SK-N-SH treated with all-trans-retinoic acid at 6 μM for 48 hours (cell line): ENCODE data around the gene AHI1.

Experiments
- ATAC-seq: fragments of 200-7000 bp; cut with Tn5 transposase; 3 replicates; pipeline ENCODE4 v1.9.1; 2020; ENCODE audit warnings: mild to moderate bottlenecking, moderate library complexity
- ARNTL ChIP-seq: fragments of 450-650 bp; formaldehyde crosslinking; IDR thresholded peaks from 2 replicates; pipeline ENCODE4 v1.5.0; 2020; ENCODE audit warnings: low read depth, mild to moderate bottlenecking, moderate library complexity, borderline replicate concordance
- BACH2 ChIP-seq: fragments of 250-450 bp; sonication (Bioruptor Pico); IDR thresholded peaks from 2 replicates; pipeline ENCODE4 v1.9.0; 2021; ENCODE audit warnings: mild to moderate bottlenecking, borderline replicate concordance
- CREB5 ChIP-seq: fragments of 250-450 bp; sonication (Bioruptor Pico); IDR thresholded peaks from 2 replicates; pipeline ENCODE4 v1.5.1; 2020; ENCODE audit warnings: low read depth, mild to moderate bottlenecking, moderate library complexity
- ESRRG ChIP-seq: fragments of 250-450 bp; sonication (Bioruptor Pico); IDR thresholded peaks from 2 replicates; pipeline ENCODE4 v1.6.1; 2021; ENCODE audit warnings: mild to moderate bottlenecking
- GLIS3 ChIP-seq: fragments of 250-450 bp; sonication (Bioruptor Pico); IDR thresholded peaks from 2 replicates; pipeline ENCODE4 v1.5.0; 2020; ENCODE audit warnings: mild to moderate bottlenecking, moderate library complexity
- ISL1 ChIP-seq: fragments of 250-450 bp; sonication (Bioruptor Pico); IDR thresholded peaks from 2 replicates; pipeline ENCODE4 v2.1.2; 2022; ENCODE audit warnings: mild to moderate bottlenecking, moderate library complexity
- OSR1 ChIP-seq: fragments of 250-450 bp; sonication (Bioruptor Pico); IDR thresholded peaks from 2 replicates; pipeline ENCODE4 v1.8.0; 2022; ENCODE audit warnings: moderate library complexity, mild to moderate bottlenecking, inconsistent platforms
- POU6F1 ChIP-seq: fragments of 250-450 bp; sonication (Bioruptor Pico); IDR thresholded peaks from 2 replicates; pipeline ENCODE4 v1.8.0; 2021; ENCODE audit warnings: low read depth, mild to moderate bottlenecking, moderate library complexity, borderline replicate concordance
- PPARA ChIP-seq: fragments of 250-450 bp; sonication (Bioruptor Pico); IDR thresholded peaks from 2 replicates; pipeline ENCODE4 v1.5.0; 2020; ENCODE audit warnings: mild to moderate bottlenecking, borderline replicate concordance
- RARB ChIP-seq: fragments of 250-450 bp; sonication (Bioruptor Pico); IDR thresholded peaks from 2 replicates; pipeline ENCODE4 v1.8.0; 2021; ENCODE audit warnings: mild to moderate bottlenecking, moderate library complexity
- SNAI2 ChIP-seq: fragments of 250-450 bp; sonication (Bioruptor Pico); IDR thresholded peaks from 2 replicates; pipeline ENCODE4 v1.5.0; 2020; ENCODE audit warnings: mild to moderate bottlenecking, moderate library complexity
- TCF4 ChIP-seq: fragments of 250-450 bp; sonication (Bioruptor Pico); IDR thresholded peaks from 2 replicates; pipeline ENCODE4 v1.8.0; 2021; ENCODE audit warnings: mild to moderate bottlenecking, moderate library complexity, borderline replicate concordance
- TOX ChIP-seq: fragments of 250-450 bp; sonication (Bioruptor Pico); IDR thresholded peaks from 2 replicates; pipeline ENCODE4 v1.8.0; 2021; ENCODE audit warnings: mild to moderate bottlenecking, moderate library complexity, borderline replicate concordance
- ZC3H10 ChIP-seq: fragments of 250-450 bp; sonication (Bioruptor Pico); IDR thresholded peaks from 2 replicates; pipeline ENCODE4 v1.5.1; 2021; ENCODE audit warnings: mild to moderate bottlenecking, moderate library complexity
- ZFP3 ChIP-seq: fragments of 250-450 bp; sonication (Bioruptor Pico); IDR thresholded peaks from 2 replicates; pipeline ENCODE4 v1.5.0; 2020; ENCODE audit warnings: mild to moderate bottlenecking, moderate library complexity
- ZFP30 ChIP-seq: fragments of 450-650 bp; formaldehyde crosslinking; IDR thresholded peaks from 2 replicates; pipeline ENCODE4 v1.5.0; 2022; ENCODE audit warnings: mild to moderate bottlenecking, moderate library complexity
- ZNF565 ChIP-seq: fragments of 450-650 bp; formaldehyde crosslinking; conservative IDR thresholded peaks from 2 replicates; pipeline ENCODE4 v1.5.0; 2020; ENCODE audit warnings: low read depth, mild to moderate bottlenecking, moderate library complexity
- ZNF70 ChIP-seq: fragments of 450-650 bp; formaldehyde crosslinking; IDR thresholded peaks from 2 replicates; pipeline ENCODE4 v1.5.0; 2020; ENCODE audit warnings: mild to moderate bottlenecking, moderate library complexity
- ZNF8 ChIP-seq: fragments of 450-650 bp; formaldehyde crosslinking; IDR thresholded peaks from 2 replicates; pipeline ENCODE4 v1.5.0; 2020; ENCODE audit warnings: mild to moderate bottlenecking, moderate library complexity
- TF ChIP-seq, protein P1 (sequence below): fragments of 250-450 bp; sonication (Bioruptor Pico); IDR thresholded peaks from 2 replicates; pipeline ENCODE4 v1.5.0; 2020; ENCODE audit warnings: mild to moderate bottlenecking, moderate library complexity
- TF ChIP-seq, protein P2 (sequence below): fragments of 250-450 bp; sonication (Bioruptor Pico); IDR thresholded peaks from 2 replicates; pipeline ENCODE4 v1.8.0; 2020; ENCODE audit warnings: mild to moderate bottlenecking, moderate library complexity, borderline replicate concordance

Gene AHI1

GRCh38 chr6:135499441-135500340, 2.2 kb upstream of the AHI1 start:
- TF ChIP-seq ISL1 (CRISPR knock-in tag) (no peak), CREB5 (no peak), ZNF8 (CRISPR knock-in tag) (no peak), OSR1 (CRISPR knock-in tag) (no peak), TCF4 (CRISPR knock-in tag) (no peak), SNAI2 (CRISPR knock-in tag) (no peak), TOX (no peak), ZFP30 (CRISPR knock-in tag) (no peak), ZNF70 (no peak), ZC3H10 (CRISPR knock-in tag) (no peak), ARNTL (CRISPR knock-in tag) (no peak), PPARA (CRISPR knock-in tag) (no peak), ESRRG (no peak), ZFP3 (CRISPR knock-in tag) (no peak), BACH2 (CRISPR knock-in tag) (no peak), RARB (CRISPR knock-in tag) (no peak)
- TF ChIP-seq, protein P1, sequence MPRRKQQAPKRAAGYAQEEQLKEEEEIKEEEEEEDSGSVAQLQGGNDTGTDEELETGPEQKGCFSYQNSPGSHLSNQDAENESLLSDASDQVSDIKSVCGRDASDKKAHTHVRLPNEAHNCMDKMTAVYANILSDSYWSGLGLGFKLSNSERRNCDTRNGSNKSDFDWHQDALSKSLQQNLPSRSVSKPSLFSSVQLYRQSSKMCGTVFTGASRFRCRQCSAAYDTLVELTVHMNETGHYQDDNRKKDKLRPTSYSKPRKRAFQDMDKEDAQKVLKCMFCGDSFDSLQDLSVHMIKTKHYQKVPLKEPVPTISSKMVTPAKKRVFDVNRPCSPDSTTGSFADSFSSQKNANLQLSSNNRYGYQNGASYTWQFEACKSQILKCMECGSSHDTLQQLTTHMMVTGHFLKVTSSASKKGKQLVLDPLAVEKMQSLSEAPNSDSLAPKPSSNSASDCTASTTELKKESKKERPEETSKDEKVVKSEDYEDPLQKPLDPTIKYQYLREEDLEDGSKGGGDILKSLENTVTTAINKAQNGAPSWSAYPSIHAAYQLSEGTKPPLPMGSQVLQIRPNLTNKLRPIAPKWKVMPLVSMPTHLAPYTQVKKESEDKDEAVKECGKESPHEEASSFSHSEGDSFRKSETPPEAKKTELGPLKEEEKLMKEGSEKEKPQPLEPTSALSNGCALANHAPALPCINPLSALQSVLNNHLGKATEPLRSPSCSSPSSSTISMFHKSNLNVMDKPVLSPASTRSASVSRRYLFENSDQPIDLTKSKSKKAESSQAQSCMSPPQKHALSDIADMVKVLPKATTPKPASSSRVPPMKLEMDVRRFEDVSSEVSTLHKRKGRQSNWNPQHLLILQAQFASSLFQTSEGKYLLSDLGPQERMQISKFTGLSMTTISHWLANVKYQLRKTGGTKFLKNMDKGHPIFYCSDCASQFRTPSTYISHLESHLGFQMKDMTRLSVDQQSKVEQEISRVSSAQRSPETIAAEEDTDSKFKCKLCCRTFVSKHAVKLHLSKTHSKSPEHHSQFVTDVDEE (CRISPR knock-in tag), result no peak

DNA sequence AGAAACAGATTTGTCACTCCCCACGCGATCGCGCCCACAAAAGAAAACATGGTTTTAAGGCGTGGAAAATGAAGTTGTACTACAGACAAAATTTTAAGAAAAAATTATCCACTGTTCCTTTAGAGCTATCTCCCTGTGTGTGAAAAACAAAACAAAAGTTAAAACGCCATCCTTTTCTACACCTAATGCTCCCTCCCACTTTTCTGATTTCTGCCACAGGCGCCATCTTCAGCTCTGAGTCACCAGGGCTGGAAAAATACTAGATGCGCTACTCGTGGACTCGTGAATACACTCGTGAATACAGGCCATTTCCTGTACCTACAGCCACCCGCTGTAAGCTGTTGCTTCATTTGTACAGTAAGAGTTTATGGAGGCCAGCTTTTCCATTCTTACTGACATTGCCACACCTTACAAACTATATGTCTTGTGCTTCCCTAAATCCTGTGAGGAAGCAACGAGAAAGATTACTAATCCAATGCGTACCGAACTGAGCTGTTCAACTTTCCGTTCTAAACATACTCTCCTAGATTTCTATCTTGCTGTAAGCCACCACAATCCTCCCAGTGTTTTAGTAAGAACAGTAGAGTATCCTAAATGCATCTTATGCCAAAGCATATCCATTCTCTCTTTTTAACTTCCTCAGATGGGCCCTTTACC, 773 bp upstream of the AHI1 start:
- peak; percentile 81 for ATAC-seq
- TF ChIP-seq ZFP3 (CRISPR knock-in tag), result no peak
- TF ChIP-seq, protein P2, sequence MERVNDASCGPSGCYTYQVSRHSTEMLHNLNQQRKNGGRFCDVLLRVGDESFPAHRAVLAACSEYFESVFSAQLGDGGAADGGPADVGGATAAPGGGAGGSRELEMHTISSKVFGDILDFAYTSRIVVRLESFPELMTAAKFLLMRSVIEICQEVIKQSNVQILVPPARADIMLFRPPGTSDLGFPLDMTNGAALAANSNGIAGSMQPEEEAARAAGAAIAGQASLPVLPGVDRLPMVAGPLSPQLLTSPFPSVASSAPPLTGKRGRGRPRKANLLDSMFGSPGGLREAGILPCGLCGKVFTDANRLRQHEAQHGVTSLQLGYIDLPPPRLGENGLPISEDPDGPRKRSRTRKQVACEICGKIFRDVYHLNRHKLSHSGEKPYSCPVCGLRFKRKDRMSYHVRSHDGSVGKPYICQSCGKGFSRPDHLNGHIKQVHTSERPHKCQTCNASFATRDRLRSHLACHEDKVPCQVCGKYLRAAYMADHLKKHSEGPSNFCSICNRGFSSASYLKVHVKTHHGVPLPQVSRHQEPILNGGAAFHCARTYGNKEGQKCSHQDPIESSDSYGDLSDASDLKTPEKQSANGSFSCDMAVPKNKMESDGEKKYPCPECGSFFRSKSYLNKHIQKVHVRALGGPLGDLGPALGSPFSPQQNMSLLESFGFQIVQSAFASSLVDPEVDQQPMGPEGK (CRISPR knock-in tag), result 0 out of 2 replicates have a peak, but pooled peaks have one; percentile 10

More at GRCh38 chr6:135499441-135500340, 2.2 kb upstream of the AHI1 start:
- no peak for ATAC-seq

GRCh38 chr6:135496800-135497411, 634 bp downstream of the AHI1 start:
- ATAC-seq, result no peak
- TF ChIP-seq, protein P2 (CRISPR knock-in tag), result no peak
- TF ChIP-seq ZFP30 (CRISPR knock-in tag) (no peak), GLIS3 (CRISPR knock-in tag) (no peak), ZNF565 (no peak), CREB5 (no peak), ISL1 (CRISPR knock-in tag) (no peak), ZC3H10 (CRISPR knock-in tag) (no peak), POU6F1 (CRISPR knock-in tag) (no peak), SNAI2 (CRISPR knock-in tag) (no peak), ZNF8 (CRISPR knock-in tag) (no peak), PPARA (CRISPR knock-in tag) (no peak), BACH2 (CRISPR knock-in tag) (no peak), OSR1 (CRISPR knock-in tag) (no peak)
- TF ChIP-seq, protein P1 (CRISPR knock-in tag), result no peak
